ENCODE results near the gene C5AR1. TPM values are rescaled to one million over a fixed set of nuclear protein-coding genes. Genes with fewer than 3 reads are reported as not detected.

The C5AR1 gene
- polyA plus RNA-seq, 1 of the 3 experiments (the other 2 are of a cell fraction) = 1.2 TPM

DNA sequence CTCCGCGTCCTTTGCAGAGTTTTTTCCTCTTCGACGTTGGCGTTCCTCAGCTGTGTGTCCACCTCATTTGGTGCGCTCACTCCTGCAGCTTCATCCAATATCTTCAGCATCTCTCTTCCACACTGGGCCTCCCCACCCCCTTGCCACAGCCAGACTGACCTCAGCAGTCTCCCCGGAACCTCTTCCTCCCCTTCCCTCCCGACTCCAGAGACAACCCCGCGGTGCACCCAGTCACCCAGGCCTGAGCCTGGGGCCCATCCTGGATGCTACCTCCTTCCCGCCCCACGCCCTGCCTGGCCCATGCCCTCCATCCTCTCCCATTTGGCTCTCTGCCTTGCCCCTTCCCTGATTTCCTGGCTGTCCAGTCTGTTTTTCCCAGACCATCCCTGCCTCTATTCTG lies 14.2 kb downstream of the C5AR1 start (continued):
- TF ChIP-seq RFX5 (IDR thresholded peaks at IDR 0.05; ENCODE audit: low read length) = no peak
- no peak for TF ChIP-seq MEF2A (IDR thresholded peaks at IDR 0.05; ENCODE audit: borderline replicate concordance, low read depth)
- TF ChIP-seq SMC3 (IDR thresholded peaks at IDR 0.05; ENCODE audit: low read depth, low read length) = no peak
- TF ChIP-seq FOXJ3 (CRISPR knock-in tag; IDR thresholded peaks at IDR 0.05) = no peak
- no peak for TF ChIP-seq NRF1 (IDR thresholded peaks at IDR 0.05; ENCODE audit: low read depth, low read length)
- no peak for TF ChIP-seq FOSL2 (IDR thresholded peaks at IDR 0.05; ENCODE audit: borderline replicate concordance, low read depth)

DNA sequence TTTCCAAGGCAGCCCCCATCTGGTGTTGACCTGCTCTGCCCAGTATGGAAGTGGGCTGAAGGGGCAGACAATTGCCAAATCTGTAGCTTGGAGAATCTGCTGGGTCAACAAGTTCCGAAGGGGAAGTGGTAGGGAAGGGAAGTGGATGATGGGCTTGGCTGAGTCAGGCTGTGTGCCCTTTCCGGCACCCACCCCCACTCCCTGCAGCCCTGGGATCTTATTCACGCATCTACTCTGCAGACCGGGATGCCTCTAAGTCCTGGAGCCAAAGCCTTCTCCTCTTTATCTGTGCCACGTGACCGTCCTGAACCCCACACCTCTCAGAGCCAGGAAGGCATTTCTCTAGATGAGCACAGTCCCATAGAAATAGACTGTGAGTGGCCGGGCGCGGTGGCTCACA lies 14.8 kb downstream of the C5AR1 start:
- Histone ChIP-seq H3K4me2 (no peak overlapping the region), H3K9me2 (no peaks in the 10 kb centered on the region), H2AFZ (ENCODE audit: low read depth) (no peak overlapping the region), H3F3A (replicated peaks; ENCODE audit: insufficient read depth) (no peaks in the 10 kb centered on the region), H3K36me3 (replicated peaks in 1 of 2; ENCODE audit: control insufficient read depth in 1 of 2, insufficient read depth in 2 of 2, low read length in 1 of 2) (no peaks in the 10 kb centered on the region), H3K27ac (ENCODE audit: low read depth in 2 of 2, low read length in 1 of 2) (no peak overlapping the region), H3K9ac (no peak overlapping the region), H3K27me3 (ENCODE audit: insufficient read depth) (no peaks in the 10 kb centered on the region), H3K4me3 (ENCODE audit: low read depth in 2 of 2, low read length in 1 of 2) (no peak overlapping the region), H3K9me3 (no peaks in the 10 kb centered on the region), H3K4me1 (ENCODE audit: control insufficient read depth in 1 of 2, insufficient read depth in 2 of 2, low read depth in 1 of 2, low read length in 1 of 2) (no peaks in the 10 kb centered on the region), H4K20me1 (ENCODE audit: insufficient read depth) (no peaks in the 10 kb centered on the region), H3K79me2 (ENCODE audit: insufficient read depth) (no peaks in the 10 kb centered on the region)
- DNase-seq = no peak
- ChIA-PET POLR2A (no interaction called here), CTCF (interaction anchor here (0.7 to 3.6 kb wide), 2 partner anchors 21 to 24 kb away, joined by 3 to 17 read pairs; partner anchors contain the start of gene DHX34)
- 62% methylated on average over 9 of the region's 9 CpGs for WGBS (ENCODE audit: low lambda C conversion rate)
- no peak for TF ChIP-seq SMC3 (IDR thresholded peaks at IDR 0.05; ENCODE audit: low read depth, low read length)
- TF ChIP-seq FOSL2 (IDR thresholded peaks at IDR 0.05; ENCODE audit: borderline replicate concordance, low read depth) = no peak
- no peak for TF ChIP-seq CTCF (IDR thresholded peaks at IDR 0.05)
- TF ChIP-seq ELF1 (IDR thresholded peaks at IDR 0.05) = no peak
- TF ChIP-seq TAF1 (IDR thresholded peaks at IDR 0.05; ENCODE audit: borderline replicate concordance, low read depth, low read length) = no peak
- no peak for TF ChIP-seq RCOR1 (IDR thresholded peaks at IDR 0.05; ENCODE audit: low read length)
- TF ChIP-seq FOXJ3 (CRISPR knock-in tag; IDR thresholded peaks at IDR 0.05) = no peak
- TF ChIP-seq, protein P1, sequence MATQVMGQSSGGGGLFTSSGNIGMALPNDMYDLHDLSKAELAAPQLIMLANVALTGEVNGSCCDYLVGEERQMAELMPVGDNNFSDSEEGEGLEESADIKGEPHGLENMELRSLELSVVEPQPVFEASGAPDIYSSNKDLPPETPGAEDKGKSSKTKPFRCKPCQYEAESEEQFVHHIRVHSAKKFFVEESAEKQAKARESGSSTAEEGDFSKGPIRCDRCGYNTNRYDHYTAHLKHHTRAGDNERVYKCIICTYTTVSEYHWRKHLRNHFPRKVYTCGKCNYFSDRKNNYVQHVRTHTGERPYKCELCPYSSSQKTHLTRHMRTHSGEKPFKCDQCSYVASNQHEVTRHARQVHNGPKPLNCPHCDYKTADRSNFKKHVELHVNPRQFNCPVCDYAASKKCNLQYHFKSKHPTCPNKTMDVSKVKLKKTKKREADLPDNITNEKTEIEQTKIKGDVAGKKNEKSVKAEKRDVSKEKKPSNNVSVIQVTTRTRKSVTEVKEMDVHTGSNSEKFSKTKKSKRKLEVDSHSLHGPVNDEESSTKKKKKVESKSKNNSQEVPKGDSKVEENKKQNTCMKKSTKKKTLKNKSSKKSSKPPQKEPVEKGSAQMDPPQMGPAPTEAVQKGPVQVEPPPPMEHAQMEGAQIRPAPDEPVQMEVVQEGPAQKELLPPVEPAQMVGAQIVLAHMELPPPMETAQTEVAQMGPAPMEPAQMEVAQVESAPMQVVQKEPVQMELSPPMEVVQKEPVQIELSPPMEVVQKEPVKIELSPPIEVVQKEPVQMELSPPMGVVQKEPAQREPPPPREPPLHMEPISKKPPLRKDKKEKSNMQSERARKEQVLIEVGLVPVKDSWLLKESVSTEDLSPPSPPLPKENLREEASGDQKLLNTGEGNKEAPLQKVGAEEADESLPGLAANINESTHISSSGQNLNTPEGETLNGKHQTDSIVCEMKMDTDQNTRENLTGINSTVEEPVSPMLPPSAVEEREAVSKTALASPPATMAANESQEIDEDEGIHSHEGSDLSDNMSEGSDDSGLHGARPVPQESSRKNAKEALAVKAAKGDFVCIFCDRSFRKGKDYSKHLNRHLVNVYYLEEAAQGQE (IDR thresholded peaks at IDR 0.05; ENCODE audit: low read depth, low read length) = no peak

Data from SK-N-SH (cell line).